Body of pancreas (tissue), 4 donors: ENCODE data around the gene RPN2.

Experiments
- POLR2A ChIP-seq, 3 donors: fragments of 450-650 bp; IDR thresholded peaks; one replicate each; pipeline ENCODE4 v1.6.1; 2016; ENCODE audit warnings: antibody characterized with exemption in 3 of 3, mild to moderate bottlenecking in 2 of 3
- TF ChIP-seq, protein P1 (sequence below), 7 experiments: fragments of 450-650 bp in 4 of 7; fragments of 200-600 bp in 3 of 7; sonication (generic) in 3 of 7; IDR thresholded peaks; one replicate each; pipeline ENCODE4 v1.5.1; 2016 to 2019; ENCODE audit warnings: antibody characterized with exemption in 7 of 7

DNA sequence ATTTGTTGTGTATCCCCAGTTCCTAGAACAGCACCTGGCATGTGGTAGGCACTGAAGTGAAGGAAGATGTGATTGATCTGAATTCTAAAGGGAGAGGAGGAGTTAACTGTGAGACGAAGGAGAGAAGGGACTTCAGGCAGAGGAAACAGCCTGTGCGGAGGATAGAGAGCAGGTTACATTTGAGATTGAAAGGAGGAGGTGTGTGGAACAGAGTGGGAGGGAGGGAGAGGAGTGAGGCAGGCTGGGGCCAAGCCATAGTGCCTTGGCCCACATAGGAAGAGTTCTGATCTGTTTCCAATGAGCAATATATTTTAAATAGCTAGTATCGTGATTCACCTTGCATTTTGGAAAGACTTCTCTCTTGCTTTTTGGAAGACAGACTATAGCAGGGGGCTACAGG, 14.1 kb downstream of the RPN2 start:
- TF ChIP-seq, protein P1, sequence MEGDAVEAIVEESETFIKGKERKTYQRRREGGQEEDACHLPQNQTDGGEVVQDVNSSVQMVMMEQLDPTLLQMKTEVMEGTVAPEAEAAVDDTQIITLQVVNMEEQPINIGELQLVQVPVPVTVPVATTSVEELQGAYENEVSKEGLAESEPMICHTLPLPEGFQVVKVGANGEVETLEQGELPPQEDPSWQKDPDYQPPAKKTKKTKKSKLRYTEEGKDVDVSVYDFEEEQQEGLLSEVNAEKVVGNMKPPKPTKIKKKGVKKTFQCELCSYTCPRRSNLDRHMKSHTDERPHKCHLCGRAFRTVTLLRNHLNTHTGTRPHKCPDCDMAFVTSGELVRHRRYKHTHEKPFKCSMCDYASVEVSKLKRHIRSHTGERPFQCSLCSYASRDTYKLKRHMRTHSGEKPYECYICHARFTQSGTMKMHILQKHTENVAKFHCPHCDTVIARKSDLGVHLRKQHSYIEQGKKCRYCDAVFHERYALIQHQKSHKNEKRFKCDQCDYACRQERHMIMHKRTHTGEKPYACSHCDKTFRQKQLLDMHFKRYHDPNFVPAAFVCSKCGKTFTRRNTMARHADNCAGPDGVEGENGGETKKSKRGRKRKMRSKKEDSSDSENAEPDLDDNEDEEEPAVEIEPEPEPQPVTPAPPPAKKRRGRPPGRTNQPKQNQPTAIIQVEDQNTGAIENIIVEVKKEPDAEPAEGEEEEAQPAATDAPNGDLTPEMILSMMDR (IDR thresholded peaks at IDR 0.05) = no peak
- no peak for TF ChIP-seq POLR2A (IDR thresholded peaks at IDR 0.05)
